ENCODE results near the gene MED22. TPM values are rescaled to one million over a fixed set of nuclear protein-coding genes. Genes with fewer than 3 reads are reported as not detected.

Gene MED22
- polyA plus RNA-seq, 3 donors: 6.8 to 27.7 (median 9.6) TPM

DNA sequence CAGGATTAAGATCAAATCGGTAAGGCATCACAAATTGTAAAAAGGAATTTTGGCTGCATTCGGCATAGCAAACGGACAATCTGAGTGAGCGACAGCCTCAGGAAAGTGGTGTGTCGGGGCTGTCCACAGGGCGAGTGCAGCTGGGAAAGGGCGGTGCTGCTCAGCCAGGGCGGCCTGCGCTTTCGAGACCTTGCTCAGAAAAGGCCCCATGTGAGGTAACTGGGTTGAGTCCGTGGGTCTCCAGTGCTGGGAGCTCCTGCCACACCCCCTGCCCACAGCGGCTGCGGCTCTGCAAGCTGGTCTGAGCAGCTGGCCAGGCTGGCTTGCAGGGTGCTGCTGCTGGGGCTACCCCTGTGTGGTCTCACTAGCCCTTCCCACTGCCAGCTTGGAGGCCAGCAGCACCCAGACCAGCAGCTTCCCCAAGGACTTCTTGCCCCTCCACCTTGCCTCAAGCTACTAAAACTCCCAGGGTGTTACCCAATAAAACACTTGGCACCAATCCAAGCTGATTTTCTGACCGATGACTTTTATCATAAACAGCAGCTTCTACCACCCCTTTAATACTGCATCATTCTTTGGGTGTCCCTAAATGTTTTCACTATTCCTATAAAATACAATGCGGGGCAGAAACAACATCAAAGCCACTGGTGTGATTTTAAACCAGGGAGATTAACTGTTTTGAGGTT, 14.6 kb upstream of the MED22 start:
- peaks cover 71 to 85% of the 10 kb centered on the region in 2 donors for H3K36me3 ChIP-seq (replicated peaks in 1 of 2; ENCODE audit: control insufficient read depth in 1 of 2, insufficient read depth in 2 of 2, low read length in 2 of 2)
- TF ChIP-seq, protein P1, sequence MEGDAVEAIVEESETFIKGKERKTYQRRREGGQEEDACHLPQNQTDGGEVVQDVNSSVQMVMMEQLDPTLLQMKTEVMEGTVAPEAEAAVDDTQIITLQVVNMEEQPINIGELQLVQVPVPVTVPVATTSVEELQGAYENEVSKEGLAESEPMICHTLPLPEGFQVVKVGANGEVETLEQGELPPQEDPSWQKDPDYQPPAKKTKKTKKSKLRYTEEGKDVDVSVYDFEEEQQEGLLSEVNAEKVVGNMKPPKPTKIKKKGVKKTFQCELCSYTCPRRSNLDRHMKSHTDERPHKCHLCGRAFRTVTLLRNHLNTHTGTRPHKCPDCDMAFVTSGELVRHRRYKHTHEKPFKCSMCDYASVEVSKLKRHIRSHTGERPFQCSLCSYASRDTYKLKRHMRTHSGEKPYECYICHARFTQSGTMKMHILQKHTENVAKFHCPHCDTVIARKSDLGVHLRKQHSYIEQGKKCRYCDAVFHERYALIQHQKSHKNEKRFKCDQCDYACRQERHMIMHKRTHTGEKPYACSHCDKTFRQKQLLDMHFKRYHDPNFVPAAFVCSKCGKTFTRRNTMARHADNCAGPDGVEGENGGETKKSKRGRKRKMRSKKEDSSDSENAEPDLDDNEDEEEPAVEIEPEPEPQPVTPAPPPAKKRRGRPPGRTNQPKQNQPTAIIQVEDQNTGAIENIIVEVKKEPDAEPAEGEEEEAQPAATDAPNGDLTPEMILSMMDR (IDR thresholded peaks at IDR 0.05): no peak
- H3K4me3 Mint-ChIP-seq: no peak overlapping the region
- no peaks in the 10 kb centered on the region for H3K9me3 ChIP-seq (replicated peaks in 1 of 2; ENCODE audit: control insufficient read depth in 1 of 2, insufficient read depth in 1 of 2, low read length in 2 of 2)
- peaks cover 16% of the 10 kb centered on the region for H3K4me1 Mint-ChIP-seq
- H3K27ac Mint-ChIP-seq: peak overlapping the region in 1 of 7 donors; percentile 38
- no peak overlapping the region for H3K4me2 ChIP-seq (replicated peaks; ENCODE audit: extremely low read depth, low read length, poor library complexity, severe bottlenecking)
- peaks cover 78% of the 10 kb centered on the region for H4K20me1 ChIP-seq (ENCODE audit: insufficient read depth, low read length)
- H3K79me2 ChIP-seq (ENCODE audit: insufficient read depth, low read length): peaks cover 32% of the 10 kb centered on the region
- H3K4me3 ChIP-seq (replicated peaks in 1 of 3; ENCODE audit: low read depth in 2 of 3, low read length in 3 of 3): no peak overlapping the region
- H3K4me1 ChIP-seq (ENCODE audit: control insufficient read depth in 1 of 2, insufficient read depth in 2 of 2, low read length in 2 of 2): peaks cover 3 to 7% of the 10 kb centered on the region in 2 donors
- intact Hi-C loops (cut with micrococcal nuclease): no loop called here
- H3K27me3 Mint-ChIP-seq (ENCODE audit: low read depth in 3 of 3): peaks cover 0 to 2% (median 0%) of the 10 kb centered on the region in 3 donors
- peaks cover 76 to 86% of the 10 kb centered on the region in 2 donors for H3K36me3 Mint-ChIP-seq
- no peak for DNase-seq
- H3K9me3 Mint-ChIP-seq: peaks cover 0 to 1% (median 0%) of the 10 kb centered on the region in 7 donors
- 89% methylated on average over 12 of the region's 15 CpGs for WGBS (ENCODE audit: insufficient coverage)
- no peaks in the 10 kb centered on the region for H3K27me3 ChIP-seq (ENCODE audit: control insufficient read depth in 2 of 2, insufficient read depth in 2 of 2, low read length in 2 of 2)
- H3K27ac ChIP-seq (ENCODE audit: low read depth in 1 of 2, low read length in 2 of 2): no peak overlapping the region
- H2AFZ ChIP-seq (ENCODE audit: insufficient read depth, low read depth, low read length, poor library complexity, severe bottlenecking): no peak overlapping the region
- no peak overlapping the region for H3K9ac ChIP-seq (ENCODE audit: insufficient read depth, low read length, poor library complexity, severe bottlenecking)

DNA sequence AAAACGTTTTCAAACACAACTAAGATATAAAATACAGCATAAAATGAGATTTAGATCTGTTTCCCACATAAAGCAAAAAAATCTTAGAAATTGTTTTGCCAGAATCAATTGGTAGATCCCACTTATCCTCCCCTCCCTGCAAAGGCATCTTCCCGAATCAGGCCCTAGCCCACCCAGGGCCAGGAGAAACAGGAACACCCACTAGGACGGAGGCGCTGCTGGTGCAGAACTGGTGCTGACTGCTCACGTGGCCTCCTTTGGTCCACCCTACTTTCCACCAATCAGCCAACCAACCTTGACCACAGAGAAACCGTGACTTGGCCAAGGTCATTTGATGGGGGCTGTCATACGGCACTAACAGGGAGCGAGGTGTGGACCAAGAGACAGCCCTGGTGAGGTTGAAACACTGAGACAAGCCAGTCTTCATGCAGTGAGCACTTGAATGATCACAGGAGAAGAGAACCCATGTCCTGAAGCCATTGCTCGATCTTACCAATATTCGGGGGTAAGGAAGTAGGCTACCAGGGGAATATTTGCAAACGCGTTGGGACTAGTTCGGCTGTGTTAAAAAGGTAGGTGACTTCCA, 13.7 kb upstream of the MED22 start:
- peaks cover 69% of the 10 kb centered on the region for H4K20me1 ChIP-seq (ENCODE audit: insufficient read depth, low read length)
- 93% methylated on average over 11 of the region's 13 CpGs for WGBS (ENCODE audit: insufficient coverage)
- no peaks in the 10 kb centered on the region for H3K9me3 ChIP-seq (replicated peaks in 1 of 2; ENCODE audit: control insufficient read depth in 1 of 2, insufficient read depth in 1 of 2, low read length in 2 of 2)
- Mint-ChIP-seq H3K27ac (peak overlapping the region in 1 of 7 donors; percentile 83), H3K36me3 (peaks cover 69 to 77% of the 10 kb centered on the region in 2 donors), H3K4me3 (no peak overlapping the region), H3K4me1 (peaks cover 24% of the 10 kb centered on the region), H3K9me3 (peaks cover 0 to 1% (median 0%) of the 10 kb centered on the region in 7 donors), H3K27me3 (ENCODE audit: low read depth in 3 of 3) (peaks cover 0 to 2% (median 0%) of the 10 kb centered on the region in 3 donors)
- no peak for DNase-seq
- no peak overlapping the region for H3K4me2 ChIP-seq (replicated peaks; ENCODE audit: extremely low read depth, low read length, poor library complexity, severe bottlenecking)
- H3K4me3 ChIP-seq (replicated peaks in 1 of 3; ENCODE audit: low read depth in 2 of 3, low read length in 3 of 3): no peak overlapping the region
- peak overlapping the region in 1 of 2 donors; percentile 26 for H3K27ac ChIP-seq (ENCODE audit: low read depth in 1 of 2, low read length in 2 of 2)
- H3K79me2 ChIP-seq (ENCODE audit: insufficient read depth, low read length): peaks cover 31% of the 10 kb centered on the region
- no peak overlapping the region for H2AFZ ChIP-seq (ENCODE audit: insufficient read depth, low read depth, low read length, poor library complexity, severe bottlenecking)
- peaks cover 12 to 16% of the 10 kb centered on the region in 2 donors for H3K4me1 ChIP-seq (ENCODE audit: control insufficient read depth in 1 of 2, insufficient read depth in 2 of 2, low read length in 2 of 2)
- H3K9ac ChIP-seq (ENCODE audit: insufficient read depth, low read length, poor library complexity, severe bottlenecking): no peak overlapping the region
- no peaks in the 10 kb centered on the region for H3K27me3 ChIP-seq (ENCODE audit: control insufficient read depth in 2 of 2, insufficient read depth in 2 of 2, low read length in 2 of 2)
- TF ChIP-seq, protein P1 (IDR thresholded peaks at IDR 0.05): no peak
- intact Hi-C loops (cut with micrococcal nuclease): no loop called here
- H3K36me3 ChIP-seq (replicated peaks in 1 of 2; ENCODE audit: control insufficient read depth in 1 of 2, insufficient read depth in 2 of 2, low read length in 2 of 2): peaks cover 62 to 76% of the 10 kb centered on the region in 2 donors
